Fibroblast of skin of abdomen (primary cell): Measurements from ENCODE around the gene AP4M1. TPM values are rescaled to one million over a fixed set of nuclear protein-coding genes. Genes with fewer than 3 reads are reported as not detected.

Experiments
- DNase-seq: peaks from one replicate; pipeline ENCODE4 v3.0.0-alpha.2; 2013
- polyA plus RNA-seq, 2 experiments: library from polyadenylated mRNA; unstranded; fragments of 120-200 nt; gene quantifications; one replicate each; pipeline ENCODE4 v1.2.1, GENCODE V29; 2013; ENCODE audit not compliant: insufficient read length in 2 of 2

Gene AP4M1
- polyA plus RNA-seq (2013, experiment 1 of 2; ENCODE audit: insufficient read length) = 30.4 TPM
- 26.2 TPM for polyA plus RNA-seq (2013, experiment 2 of 2; ENCODE audit: insufficient read length)

GRCh38 chr7:100101016-100101862 is at the start of gene AP4M1, which contains the start of gene MCM7:
AP4M1 (plus strand) TSS chr7:100101643; CDS start chr7:100101715, 72 bp downstream.
MCM7 (minus strand) TSS chr7:100101397; CDS start chr7:100101294, 103 bp downstream.
- DNase-seq = peak; percentile 100

GRCh38 chr7:100053215-100053614 is 48.2 kb upstream of the AP4M1 start:
- DNase-seq = peak; percentile 28

GRCh38 chr7:100057006-100057405 is 44.4 kb upstream of the AP4M1 start:
- DNase-seq = no peak

GRCh38 chr7:100059251-100059739 is 42.1 kb upstream of the AP4M1 start:
- DNase-seq = no peak

- DNase-seq = no peak
Measured at GRCh38 chr7:100061518-100062193, 39.8 kb upstream of the AP4M1 start.

GRCh38 chr7:100063376-100063775 is 38.1 kb upstream of the AP4M1 start:
- DNase-seq = no peak

GRCh38 chr7:100064162-100064561 is 37.3 kb upstream of the AP4M1 start:
- no peak for DNase-seq

GRCh38 chr7:100065452-100066186 is 35.8 kb upstream of the AP4M1 start:
- DNase-seq = peak; percentile 74

- DNase-seq = no peak
Measured at GRCh38 chr7:100066953-100067352, 34.5 kb upstream of the AP4M1 start.

- DNase-seq = no peak
Measured at GRCh38 chr7:100069991-100070390, 31.5 kb upstream of the AP4M1 start.

- no peak for DNase-seq
Measured at GRCh38 chr7:100071018-100071723, 30.3 kb upstream of the AP4M1 start.

GRCh38 chr7:100072462-100072861 is 29.0 kb upstream of the AP4M1 start:
- DNase-seq = no peak

GRCh38 chr7:100074841-100075240 is 26.6 kb upstream of the AP4M1 start:
- DNase-seq = no peak

GRCh38 chr7:100075418-100075817 is 26.0 kb upstream of the AP4M1 start:
- DNase-seq = no peak

- DNase-seq = no peak
Measured at GRCh38 chr7:100077205-100077604, 24.2 kb upstream of the AP4M1 start.

GRCh38 chr7:100079024-100079560 is 22.4 kb upstream of the AP4M1 start:
- DNase-seq = no peak

GRCh38 chr7:100080907-100081534 is 20.4 kb upstream of the AP4M1 start:
- no peak for DNase-seq

GRCh38 chr7:100081535-100082102 is 19.8 kb upstream of the AP4M1 start, which contains the start of gene ZNF3:
ZNF3 (minus strand) TSS chr7:100081723; CDS start chr7:100077357, 4,366 bp downstream.
- peak; percentile 99 for DNase-seq

GRCh38 chr7:100082978-100083377 is 18.5 kb upstream of the AP4M1 start:
- DNase-seq = no peak

- no peak for DNase-seq
Measured at GRCh38 chr7:100085515-100085914, 15.9 kb upstream of the AP4M1 start.
